ENCODE results near the gene OR2V2.

OR2V2 gene

GRCh38 chr5:181187500-181188213, 40.3 kb downstream of the OR2V2 start:
- DNase-seq (ENCODE audit: low read depth in 1 of 2, low spot score in 1 of 2) = peak in 1 of 2 experiments; percentile 67
- H3K4me3 ChIP-seq (replicated peaks; ENCODE audit: insufficient read depth, low read length) = peak overlapping the region; percentile 86
- H3K27ac ChIP-seq (replicated peaks) = peak overlapping the region; percentile 83
- TF ChIP-seq CTCF (IDR thresholded peaks at IDR 0.05; ENCODE audit: insufficient read depth, low read length) (no peak), POLR2AphosphoS5 (IDR thresholded peaks at IDR 0.05; ENCODE audit: low read depth) (no peak), SPI1 (IDR thresholded peaks at IDR 0.05; ENCODE audit: borderline replicate concordance, low read depth) (no peak), REST (IDR thresholded peaks at IDR 0.05; ENCODE audit: insufficient replicate concordance, low read depth) (no peak), GABPA (IDR thresholded peaks at IDR 0.05; ENCODE audit: low read depth) (no peak)
- H3K27me3 ChIP-seq (ENCODE audit: insufficient read depth, poor library complexity, severe bottlenecking) = no peaks in the 10 kb centered on the region

GRCh38 chr5:181188700-181189362, 41.4 kb downstream of the OR2V2 start:
- H3K27me3 ChIP-seq (ENCODE audit: insufficient read depth, poor library complexity, severe bottlenecking) = no peaks in the 10 kb centered on the region
- peak overlapping the region; percentile 83 for H3K27ac ChIP-seq (replicated peaks)
- TF ChIP-seq POLR2AphosphoS5 (IDR thresholded peaks at IDR 0.05; ENCODE audit: low read depth) (no peak), REST (IDR thresholded peaks at IDR 0.05; ENCODE audit: insufficient replicate concordance, low read depth) (no peak), GABPA (IDR thresholded peaks at IDR 0.05; ENCODE audit: low read depth) (no peak), CTCF (IDR thresholded peaks at IDR 0.05; ENCODE audit: insufficient read depth, low read length) (no peak), SPI1 (IDR thresholded peaks at IDR 0.05; ENCODE audit: borderline replicate concordance, low read depth) (no peak)
- peak in 1 of 2 experiments; percentile 78 for DNase-seq (ENCODE audit: low read depth in 1 of 2, low spot score in 1 of 2)
- peak overlapping the region; percentile 86 for H3K4me3 ChIP-seq (replicated peaks; ENCODE audit: insufficient read depth, low read length)

- TF ChIP-seq REST (IDR thresholded peaks at IDR 0.05; ENCODE audit: insufficient replicate concordance, low read depth) = no peak
- TF ChIP-seq POLR2AphosphoS5 (IDR thresholded peaks at IDR 0.05; ENCODE audit: low read depth) = no peak
- TF ChIP-seq GABPA (IDR thresholded peaks at IDR 0.05; ENCODE audit: low read depth) = no peak
- no peak for TF ChIP-seq SPI1 (IDR thresholded peaks at IDR 0.05; ENCODE audit: borderline replicate concordance, low read depth)
- no peak for TF ChIP-seq CTCF (IDR thresholded peaks at IDR 0.05; ENCODE audit: insufficient read depth, low read length)
- no peaks in the 10 kb centered on the region for H3K27me3 ChIP-seq (ENCODE audit: insufficient read depth, poor library complexity, severe bottlenecking)
- H3K4me3 ChIP-seq (replicated peaks; ENCODE audit: insufficient read depth, low read length) = peak overlapping the region; percentile 86
- no peak for DNase-seq (ENCODE audit: low read depth in 1 of 2, low spot score in 1 of 2)
- H3K27ac ChIP-seq (replicated peaks) = peak overlapping the region; percentile 83
These were observed 42.1 kb downstream of the OR2V2 start for GRCh38 chr5:181189363-181189961.
